Neural cell (in vitro differentiated cells): Measurements from ENCODE around the gene SRC. TPM values are rescaled to one million over a fixed set of nuclear protein-coding genes. Genes with fewer than 3 reads are reported as not detected.

Experiments used
- H2AFZ ChIP-seq: fragments of 200-600, 300-800 bp; sonication (generic), shearing (Covaris generic); 2 replicates; pipeline ENCODE4 v1.6.0; 2014; ENCODE audit warnings: low read depth, mild to moderate bottlenecking, antibody characterized with exemption, low read length, moderate library complexity
- H3F3A ChIP-seq: fragments of 200-600 bp; shearing (Covaris generic); 2 replicates; pipeline ENCODE4 v1.6.1; 2016; ENCODE audit warnings: mild to moderate bottlenecking, moderate library complexity, mixed read lengths, antibody characterized with exemption, low read length; ENCODE audit not compliant: insufficient read depth, poor library complexity, severe bottlenecking
- H3K27ac ChIP-seq: fragments of 200-600, 300-800 bp; sonication (generic), shearing (Covaris generic); 2 replicates; pipeline ENCODE4 v1.5.1; 2014; ENCODE audit warnings: mild to moderate bottlenecking, low read length, moderate library complexity
- H3K27me3 ChIP-seq: fragments of 300-800, 200-600 bp; sonication (generic), shearing (Covaris generic); 2 replicates; pipeline ENCODE4 v1.6.0; 2014; ENCODE audit warnings: mild to moderate bottlenecking, low read depth, low read length, moderate library complexity; ENCODE audit not compliant: insufficient read depth
- H3K36me3 ChIP-seq: fragments of 300-800, 200-600 bp; sonication (generic), shearing (Covaris generic); 2 replicates; pipeline ENCODE4 v1.5.1; 2014; ENCODE audit warnings: mild to moderate bottlenecking, antibody characterized with exemption, low read length, moderate library complexity; ENCODE audit not compliant: insufficient read depth
- H3K4me2 ChIP-seq: fragments of 300-800, 200-600 bp; sonication (generic), shearing (Covaris generic); 2 replicates; pipeline ENCODE4 v1.6.0; 2014; ENCODE audit warnings: mild to moderate bottlenecking, low read length
- H3K4me3 ChIP-seq: fragments of 300-800, 200-600 bp; sonication (generic), shearing (Covaris generic); 2 replicates; pipeline ENCODE4 v1.5.1; 2014; ENCODE audit warnings: mild to moderate bottlenecking, low read length, moderate library complexity
- H3K79me2 ChIP-seq: fragments of 200-600 bp; shearing (Covaris generic); replicated peaks from 2 replicates; pipeline ENCODE4 v1.6.0; 2014; ENCODE audit warnings: mild to moderate bottlenecking, low read length, moderate library complexity; ENCODE audit not compliant: insufficient read depth
- H3K9ac ChIP-seq: fragments of 300-800, 200-600 bp; sonication (generic), shearing (Covaris generic); 2 replicates; pipeline ENCODE4 v1.6.1; 2016; ENCODE audit warnings: mild to moderate bottlenecking, low read length, mixed read lengths
- H3K9me2 ChIP-seq: fragments of 200-600 bp; shearing (Covaris generic); 2 replicates; pipeline ENCODE4 v1.6.1; 2016; ENCODE audit warnings: mild to moderate bottlenecking, low read length, mixed read lengths; ENCODE audit not compliant: insufficient read depth
- H3K9me3 ChIP-seq: fragments of 200-600, 300-800 bp; sonication (generic), shearing (Covaris generic); 2 replicates; pipeline ENCODE4 v1.6.1; 2016; ENCODE audit warnings: mild to moderate bottlenecking, mixed run types, low read length, moderate library complexity, mixed read lengths
- H4K20me1 ChIP-seq: fragments of 200-600 bp; shearing (Covaris generic); 2 replicates; pipeline ENCODE4 v1.6.1; 2016; ENCODE audit warnings: mild to moderate bottlenecking, mixed run types; ENCODE audit not compliant: insufficient read depth
- EP300 ChIP-seq: fragments of 450-650 bp; conservative IDR thresholded peaks from 2 replicates; pipeline ENCODE4 v1.6.1; 2014; ENCODE audit warnings: antibody characterized with exemption, mild to moderate bottlenecking, moderate library complexity; ENCODE audit not compliant: poor library complexity, severe bottlenecking
- EZH2 ChIP-seq: fragments of 200-600, 300-800 bp; shearing (Covaris generic), sonication (generic); IDR thresholded peaks from 2 replicates; pipeline ENCODE4 v1.6.1; 2014; ENCODE audit warnings: antibody characterized with exemption, low read length, borderline replicate concordance, mild to moderate bottlenecking; ENCODE audit not compliant: insufficient read depth, poor library complexity, severe bottlenecking
- MXI1 ChIP-seq: fragments of 450-650 bp; conservative IDR thresholded peaks from 2 replicates; pipeline ENCODE4 v1.6.1; 2014; ENCODE audit warnings: antibody characterized with exemption, mild to moderate bottlenecking; ENCODE audit not compliant: poor library complexity, severe bottlenecking
- POLR2AphosphoS5 ChIP-seq: IDR thresholded peaks from 2 replicates; pipeline ENCODE4 v1.6.1; 2012
- RAD21 ChIP-seq: fragments of 450-650 bp; conservative IDR thresholded peaks from 2 replicates; pipeline ENCODE4 v1.6.1; 2014; ENCODE audit warnings: antibody characterized with exemption, mild to moderate bottlenecking, moderate library complexity
- REST ChIP-seq: IDR thresholded peaks from 2 replicates; pipeline ENCODE4 v1.6.1; 2012; ENCODE audit warnings: borderline replicate concordance
- SMC3 ChIP-seq: fragments of 450-650 bp; conservative IDR thresholded peaks from 2 replicates; pipeline ENCODE4 v1.6.1; 2014; ENCODE audit warnings: antibody characterized with exemption, mild to moderate bottlenecking, moderate library complexity; ENCODE audit not compliant: poor library complexity
- TAF1 ChIP-seq: IDR thresholded peaks from 2 replicates; pipeline ENCODE4 v1.6.1; 2012; ENCODE audit warnings: low read depth
- polyA plus RNA-seq: library from polyadenylated mRNA; depleted of rRNA; stranded (reverse); fragments of >200 nt; gene quantifications from 2 replicates; pipeline ENCODE4 v1.2.3, GENCODE V29; 2014
- TF ChIP-seq, protein P1 (sequence below): fragments of 450-650 bp; IDR thresholded peaks from 2 replicates; pipeline ENCODE4 v1.5.1; 2014; ENCODE audit warnings: antibody characterized with exemption, mild to moderate bottlenecking, moderate library complexity; ENCODE audit not compliant: poor library complexity, severe bottlenecking

SRC gene
- polyA plus RNA-seq, 1 donor from 2014 or later, result 39.0 TPM

DNA sequence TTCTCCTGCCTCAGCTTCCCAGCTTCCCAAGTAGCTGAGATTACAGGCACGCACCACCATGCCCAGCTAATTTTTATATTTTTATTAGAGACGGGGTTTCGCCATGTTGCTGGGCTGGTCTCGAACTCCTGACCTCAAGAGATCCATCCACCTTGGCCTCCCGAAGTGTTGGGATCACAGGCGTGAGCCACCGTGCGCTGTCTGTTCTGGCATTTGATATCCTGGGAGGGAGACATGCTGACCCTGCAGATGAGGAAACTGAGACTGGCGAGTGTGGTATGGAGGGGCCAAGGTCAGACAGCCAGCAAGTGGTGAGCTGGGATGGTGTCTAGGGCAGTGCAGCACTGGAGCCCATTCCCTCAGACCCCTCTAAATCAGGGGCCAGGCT lies 44.6 kb downstream of the SRC start:
- Histone ChIP-seq H3K9ac (no peak overlapping the region), H3K79me2 (no peaks in the 10 kb centered on the region), H3K9me2 (no peaks in the 10 kb centered on the region), H3K4me3 (no peak overlapping the region), H2AFZ (no peak overlapping the region), H3K4me2 (no peak overlapping the region), H3K27ac (no peak overlapping the region), H3K9me3 (no peaks in the 10 kb centered on the region), H4K20me1 (no peaks in the 10 kb centered on the region), H3K27me3 (no peaks in the 10 kb centered on the region), H3F3A (no peaks in the 10 kb centered on the region), H3K36me3 (peaks cover 8% of the 10 kb centered on the region)
- TF ChIP-seq, protein P1, sequence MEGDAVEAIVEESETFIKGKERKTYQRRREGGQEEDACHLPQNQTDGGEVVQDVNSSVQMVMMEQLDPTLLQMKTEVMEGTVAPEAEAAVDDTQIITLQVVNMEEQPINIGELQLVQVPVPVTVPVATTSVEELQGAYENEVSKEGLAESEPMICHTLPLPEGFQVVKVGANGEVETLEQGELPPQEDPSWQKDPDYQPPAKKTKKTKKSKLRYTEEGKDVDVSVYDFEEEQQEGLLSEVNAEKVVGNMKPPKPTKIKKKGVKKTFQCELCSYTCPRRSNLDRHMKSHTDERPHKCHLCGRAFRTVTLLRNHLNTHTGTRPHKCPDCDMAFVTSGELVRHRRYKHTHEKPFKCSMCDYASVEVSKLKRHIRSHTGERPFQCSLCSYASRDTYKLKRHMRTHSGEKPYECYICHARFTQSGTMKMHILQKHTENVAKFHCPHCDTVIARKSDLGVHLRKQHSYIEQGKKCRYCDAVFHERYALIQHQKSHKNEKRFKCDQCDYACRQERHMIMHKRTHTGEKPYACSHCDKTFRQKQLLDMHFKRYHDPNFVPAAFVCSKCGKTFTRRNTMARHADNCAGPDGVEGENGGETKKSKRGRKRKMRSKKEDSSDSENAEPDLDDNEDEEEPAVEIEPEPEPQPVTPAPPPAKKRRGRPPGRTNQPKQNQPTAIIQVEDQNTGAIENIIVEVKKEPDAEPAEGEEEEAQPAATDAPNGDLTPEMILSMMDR, result no peak
- no peak for TF ChIP-seq REST
- no peak for TF ChIP-seq TAF1
- no peak for TF ChIP-seq MXI1
- TF ChIP-seq SMC3, result no peak
- no peak for TF ChIP-seq POLR2AphosphoS5
- no peak for TF ChIP-seq EP300
- no peak for TF ChIP-seq RAD21
- TF ChIP-seq EZH2, result no peak

DNA sequence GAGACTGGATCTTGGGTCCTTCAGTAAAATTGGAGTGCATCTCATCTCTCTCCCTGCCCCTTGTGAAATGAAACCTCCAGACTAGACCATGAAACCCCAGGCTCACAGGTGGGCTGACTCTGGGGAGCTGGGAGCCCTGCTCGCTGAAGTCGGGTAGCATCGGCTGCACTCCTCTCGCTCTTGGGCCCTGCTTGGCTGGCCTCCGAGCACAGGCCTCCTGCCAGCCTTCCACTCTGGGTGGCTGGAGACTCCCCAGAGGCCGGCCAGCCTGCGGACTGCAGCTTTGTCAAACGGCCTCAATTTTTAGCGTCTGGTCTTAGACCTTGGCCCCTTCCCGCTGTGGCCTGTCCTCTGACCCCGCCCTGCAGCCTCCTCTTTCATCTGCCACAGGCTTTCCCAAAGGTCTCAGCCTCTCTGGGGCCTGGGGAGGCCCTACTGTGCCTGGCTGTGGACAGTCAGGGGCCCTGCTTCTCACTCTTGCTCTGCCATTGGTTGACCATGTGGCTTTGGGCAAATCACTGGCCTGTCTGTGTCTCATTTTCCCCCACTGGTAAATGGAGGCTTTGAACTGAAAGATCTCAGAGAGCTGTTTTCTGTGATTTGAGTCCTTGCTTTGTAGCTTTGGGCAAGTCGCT lies 45.1 kb downstream of the SRC start:
- no peak overlapping the region for H2AFZ ChIP-seq

More for the DNA sequence above, 45.1 kb downstream of the SRC start:
- H3K9ac ChIP-seq, result no peak overlapping the region
- H3K4me2 ChIP-seq, result no peak overlapping the region
- H3K27me3 ChIP-seq, result no peaks in the 10 kb centered on the region
- H3K4me3 ChIP-seq, result no peak overlapping the region
- no peaks in the 10 kb centered on the region for H4K20me1 ChIP-seq
- no peak overlapping the region for H3K27ac ChIP-seq
- H3K79me2 ChIP-seq, result no peaks in the 10 kb centered on the region
- no peaks in the 10 kb centered on the region for H3K9me2 ChIP-seq
- H3K36me3 ChIP-seq, result peaks cover 8% of the 10 kb centered on the region
- no peaks in the 10 kb centered on the region for H3K9me3 ChIP-seq
- TF ChIP-seq REST (no peak), RAD21 (no peak), MXI1 (no peak), SMC3 (no peak), POLR2AphosphoS5 (no peak), EP300 (no peak), TAF1 (no peak), EZH2 (no peak)
- TF ChIP-seq, protein P1, result no peak
- H3F3A ChIP-seq, result no peaks in the 10 kb centered on the region
